PC-9 (cell line): ENCODE results near the gene POLDIP3. TPM values are rescaled to one million over a fixed set of nuclear protein-coding genes. Genes with fewer than 3 reads are reported as not detected.
A peak's percentile ranks its signal among the peaks of the same experiment; 100 is the strongest.

ENCODE experiments used
- BruUV-seq: library from RNA; stranded (reverse); fragments of 400-500 nt; replicated peaks from 2 replicates; lab custom pipeline; 2021; lab: Mats Ljungman, UMichigan
- CTCF ChIA-PET: fragments of 300-600 bp; sonication (Branson Sonifier 250); formaldehyde crosslinking; loops from one replicate; lab custom pipeline; 2022; ENCODE audit warnings: antibody characterized with exemption; lab: Charles Lee
- POLR2A ChIA-PET: fragments of 300-600 bp; sonication (Branson Sonifier 250); formaldehyde crosslinking; loops from one replicate; lab custom pipeline; 2022; ENCODE audit warnings: antibody characterized with exemption; ENCODE audit not compliant: unreplicated experiment; lab: Charles Lee
- DNase-seq, 2 experiments: peaks; one replicate each; pipeline versions ENCODE4 v3.0.0 to v3.0.0-alpha.2; 2015 to 2022; ENCODE audit warnings: mixed read lengths in 1 of 2
- H2AFZ ChIP-seq: fragments of 200-600 bp; sonication (generic); 2 replicates; pipeline ENCODE4 v1.8.1; 2017; ENCODE audit warnings: antibody characterized with exemption
- H3F3A ChIP-seq: fragments of 200-600 bp; sonication (generic); 2 replicates; pipeline ENCODE4 v1.8.1; 2017; ENCODE audit warnings: antibody characterized with exemption, mild to moderate bottlenecking, low read depth; ENCODE audit not compliant: insufficient read depth
- H3K27ac ChIP-seq: fragments of 200-600 bp; sonication (generic); 2 replicates; pipeline ENCODE4 v1.6.1; 2016; ENCODE audit warnings: mixed run types
- H3K27me3 ChIP-seq: fragments of 200-600 bp; sonication (generic); 2 replicates; pipeline ENCODE4 v1.6.1; 2016; ENCODE audit warnings: low read depth, mixed run types; ENCODE audit not compliant: insufficient read depth
- H3K36me3 ChIP-seq: fragments of 200-600 bp; sonication (generic); 2 replicates; pipeline ENCODE4 v1.6.1; 2016; ENCODE audit warnings: low read depth, mixed run types
- H3K4me1 ChIP-seq: fragments of 200-600 bp; sonication (generic); replicated peaks from 2 replicates; pipeline ENCODE4 v1.6.1; 2016; ENCODE audit warnings: mixed run types; ENCODE audit not compliant: insufficient read depth
- H3K4me2 ChIP-seq: fragments of 200-600 bp; sonication (generic); 2 replicates; pipeline ENCODE4 v1.6.1; 2017; ENCODE audit warnings: mixed run types
- H3K4me3 ChIP-seq: fragments of 200-600 bp; sonication (generic); 2 replicates; pipeline ENCODE4 v1.6.1; 2016; ENCODE audit warnings: mixed run types
- H3K79me2 ChIP-seq: fragments of 200-600 bp; sonication (generic); 2 replicates; pipeline ENCODE4 v1.6.1; 2017; ENCODE audit warnings: low read depth, mixed run types
- H3K9me2 ChIP-seq: fragments of 200-600 bp; sonication (generic); 2 replicates; pipeline ENCODE4 v1.8.1; 2017; ENCODE audit warnings: mild to moderate bottlenecking; ENCODE audit not compliant: insufficient read depth
- H3K9me3 ChIP-seq: fragments of 200-600 bp; sonication (generic); 2 replicates; pipeline ENCODE4 v1.8.1; 2016; ENCODE audit warnings: low read depth; ENCODE audit not compliant: insufficient read depth
- H4K20me1 ChIP-seq: fragments of 200-600 bp; sonication (generic); 2 replicates; pipeline ENCODE4 v1.8.1; 2017; ENCODE audit not compliant: insufficient read depth
- EZH2 ChIP-seq: fragments of 200-600 bp; sonication (generic); IDR thresholded peaks from 2 replicates; pipeline ENCODE4 v1.8.0; 2017; ENCODE audit warnings: antibody characterized with exemption, low read depth
- intact Hi-C: fragments of 100-400 bp; cut with micrococcal nuclease; formaldehyde crosslinking; loops from one replicate; pipeline ENCODE4 v1.10.0; 2022; ENCODE audit not compliant: unreplicated experiment
- total RNA-seq: library from RNA; stranded (reverse); gene quantifications from 2 replicates; pipeline ENCODE4 v1.2.3, GENCODE V29; 2021
- TF ChIP-seq, protein P1 (sequence below): fragments of 200-600 bp; sonication (generic); conservative IDR thresholded peaks from 2 replicates; pipeline ENCODE4 v1.6.1; 2017; ENCODE audit warnings: mixed run types, antibody characterized with exemption, mild to moderate bottlenecking, moderate library complexity

Gene POLDIP3
- total RNA-seq, 1 experiment from 2014 or later, result 62.9 TPM

DNA sequence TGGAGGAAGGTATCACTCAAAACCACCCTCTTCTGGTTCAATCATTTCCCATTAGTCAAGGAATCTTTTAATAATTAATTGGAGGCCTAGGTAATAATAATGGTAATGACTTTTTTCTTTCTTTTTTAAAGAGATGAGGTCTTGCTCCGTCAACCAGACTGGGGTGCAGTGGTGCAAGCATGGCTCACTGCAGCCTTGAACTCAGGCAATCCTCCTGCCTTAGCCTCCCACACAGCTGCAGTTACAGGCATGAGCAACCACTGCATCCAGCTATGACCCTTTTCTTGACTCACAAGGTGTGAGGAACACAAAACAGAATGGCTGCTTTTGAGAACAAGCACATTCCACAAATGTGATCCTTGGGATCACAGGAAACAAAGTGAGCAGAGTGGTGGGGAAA, 3.6 kb downstream of the POLDIP3 start:
- BruUV-seq, result no TSS peak
- Histone ChIP-seq H4K20me1 (peaks cover 61% of the 10 kb centered on the region), H3K27ac (no peak overlapping the region), H3F3A (peaks cover 39% of the 10 kb centered on the region), H3K36me3 (0 out of 2 replicates have a peak, but pooled peaks cover 16% of the 10 kb centered on the region), H3K27me3 (no peaks in the 10 kb centered on the region), H2AFZ (no peak overlapping the region), H3K4me2 (no peak overlapping the region), H3K4me1 (peaks cover 33% of the 10 kb centered on the region), H3K9me2 (no peaks in the 10 kb centered on the region), H3K4me3 (no peak overlapping the region), H3K9me3 (no peaks in the 10 kb centered on the region), H3K79me2 (peaks cover 78% of the 10 kb centered on the region)
- DNase-seq, result no peak
- ChIA-PET CTCF (no interaction called here), POLR2A (no interaction called here)
- no peak for TF ChIP-seq EZH2
- TF ChIP-seq, protein P1, sequence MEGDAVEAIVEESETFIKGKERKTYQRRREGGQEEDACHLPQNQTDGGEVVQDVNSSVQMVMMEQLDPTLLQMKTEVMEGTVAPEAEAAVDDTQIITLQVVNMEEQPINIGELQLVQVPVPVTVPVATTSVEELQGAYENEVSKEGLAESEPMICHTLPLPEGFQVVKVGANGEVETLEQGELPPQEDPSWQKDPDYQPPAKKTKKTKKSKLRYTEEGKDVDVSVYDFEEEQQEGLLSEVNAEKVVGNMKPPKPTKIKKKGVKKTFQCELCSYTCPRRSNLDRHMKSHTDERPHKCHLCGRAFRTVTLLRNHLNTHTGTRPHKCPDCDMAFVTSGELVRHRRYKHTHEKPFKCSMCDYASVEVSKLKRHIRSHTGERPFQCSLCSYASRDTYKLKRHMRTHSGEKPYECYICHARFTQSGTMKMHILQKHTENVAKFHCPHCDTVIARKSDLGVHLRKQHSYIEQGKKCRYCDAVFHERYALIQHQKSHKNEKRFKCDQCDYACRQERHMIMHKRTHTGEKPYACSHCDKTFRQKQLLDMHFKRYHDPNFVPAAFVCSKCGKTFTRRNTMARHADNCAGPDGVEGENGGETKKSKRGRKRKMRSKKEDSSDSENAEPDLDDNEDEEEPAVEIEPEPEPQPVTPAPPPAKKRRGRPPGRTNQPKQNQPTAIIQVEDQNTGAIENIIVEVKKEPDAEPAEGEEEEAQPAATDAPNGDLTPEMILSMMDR, result no peak
- intact Hi-C loops, result loop anchor here (5.0 kb wide), 1 partner anchor 79 kb away; no protein-coding TSS in a partner anchor

DNA sequence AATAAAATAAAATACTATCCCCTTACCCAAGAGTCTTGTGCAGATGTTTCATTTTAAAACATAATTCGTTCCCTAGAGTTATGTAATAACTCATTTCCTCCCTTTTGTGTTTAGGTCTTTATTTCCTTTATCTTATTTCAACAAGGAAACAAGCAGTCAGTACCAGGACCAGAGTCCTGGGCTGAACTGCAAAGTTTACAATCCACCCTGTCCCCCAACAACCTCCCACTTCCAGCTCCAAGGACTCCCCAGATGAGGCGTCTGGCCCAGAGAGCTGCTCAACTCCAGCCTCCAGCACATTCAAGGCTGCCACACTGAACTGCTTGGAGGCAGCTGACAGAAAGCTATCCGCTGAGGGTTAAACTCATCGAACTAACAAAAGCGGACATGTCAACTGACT, 4.5 kb downstream of the POLDIP3 start:
- H3K4me1 ChIP-seq, result peaks cover 28% of the 10 kb centered on the region
- no TSS peak for BruUV-seq
- H3K27me3 ChIP-seq, result no peaks in the 10 kb centered on the region
- H3F3A ChIP-seq, result peaks cover 31% of the 10 kb centered on the region; the same call in 1 of the 2 replicates
- H3K79me2 ChIP-seq, result peaks cover 86% of the 10 kb centered on the region
- H3K27ac ChIP-seq, result no peak overlapping the region
- peaks cover 70% of the 10 kb centered on the region for H4K20me1 ChIP-seq
- 0 out of 2 replicates have a peak, but pooled peaks cover 23% of the 10 kb centered on the region for H3K36me3 ChIP-seq
- H3K9me3 ChIP-seq, result no peaks in the 10 kb centered on the region
- no peak overlapping the region for H3K4me2 ChIP-seq
- ChIA-PET POLR2A (interaction anchor here (0.6 kb wide), 1 partner anchor 12 kb away, joined by 5 read pairs; no protein-coding TSS in a partner anchor), CTCF (no interaction called here)
- H2AFZ ChIP-seq, result no peak overlapping the region
- no peak for TF ChIP-seq EZH2
- TF ChIP-seq, protein P1, result no peak
- H3K4me3 ChIP-seq, result no peak overlapping the region
- no peaks in the 10 kb centered on the region for H3K9me2 ChIP-seq
- intact Hi-C loops, result loop anchor here (5.0 kb wide), 1 partner anchor 78 kb away; no protein-coding TSS in a partner anchor
- no peak for DNase-seq

DNA sequence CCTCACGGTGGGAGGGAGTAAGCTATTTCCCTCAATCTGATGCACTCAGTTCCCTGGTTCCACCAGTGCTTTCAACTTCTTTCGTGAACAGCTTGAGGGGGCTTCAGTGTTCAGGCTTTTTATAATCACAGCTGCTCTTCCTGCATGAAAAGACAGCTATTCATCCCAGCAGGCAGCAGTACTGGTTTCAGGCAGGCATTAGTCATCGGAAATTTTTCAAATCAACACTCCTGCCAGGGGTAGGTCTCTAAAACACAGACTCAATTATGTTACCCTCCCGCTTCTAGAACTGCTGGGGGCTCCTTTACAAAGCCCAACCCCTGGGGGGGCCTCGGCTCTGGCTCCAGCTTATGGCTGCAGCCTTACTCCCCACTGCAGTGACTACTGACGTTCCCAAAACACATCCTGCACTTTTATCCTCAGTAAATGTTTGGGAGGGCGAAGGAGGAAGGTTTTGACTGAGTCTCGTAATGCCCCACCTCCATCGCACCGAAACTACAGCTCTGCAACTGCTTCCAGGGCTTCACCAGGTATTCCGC, 5.8 kb downstream of the POLDIP3 start:
- H3K4me1 ChIP-seq, result peaks cover 28% of the 10 kb centered on the region
- DNase-seq, result peak; percentile 25 to 48

More for the DNA sequence above, 5.8 kb downstream of the POLDIP3 start:
- intact Hi-C loops, result loop anchor here (5.0 kb wide), 1 partner anchor 642 kb away; the partner anchor contains the start of gene SEPTIN3
- H4K20me1 ChIP-seq, result peaks cover 81% of the 10 kb centered on the region
- H3K9me3 ChIP-seq, result no peaks in the 10 kb centered on the region
- no TSS peak for BruUV-seq
- no peak overlapping the region for H2AFZ ChIP-seq
- no peak overlapping the region for H3K4me3 ChIP-seq
- H3K36me3 ChIP-seq, result 0 out of 2 replicates have a peak, but pooled peaks cover 27% of the 10 kb centered on the region
- H3K27me3 ChIP-seq, result no peaks in the 10 kb centered on the region
- ChIA-PET POLR2A (interaction anchor here (0.6 to 0.7 kb wide), 2 partner anchors 234 to 662 kb away, joined by 4 to 6 read pairs; partner anchors contain the start of gene CENPM), CTCF (interaction anchor here (0.5 kb wide), 1 partner anchor 11 kb away, joined by 11 read pairs; no protein-coding TSS in a partner anchor)
- no peaks in the 10 kb centered on the region for H3K9me2 ChIP-seq
- peaks cover 26% of the 10 kb centered on the region; the same call in 1 of the 2 replicates for H3F3A ChIP-seq
- H3K4me2 ChIP-seq, result peak overlapping the region; percentile 13; the same call in 1 of the 2 replicates
- H3K27ac ChIP-seq, result peak overlapping the region; percentile 31
- H3K79me2 ChIP-seq, result peaks cover 96% of the 10 kb centered on the region
- TF ChIP-seq, protein P1, result no peak
- no peak for TF ChIP-seq EZH2
